ENCODE measurements around the gene PNP. TPM values are rescaled to one million over a fixed set of nuclear protein-coding genes. Genes with fewer than 3 reads are reported as not detected.

Gene PNP
- total RNA-seq, 1 donor = 39.2 TPM

DNA sequence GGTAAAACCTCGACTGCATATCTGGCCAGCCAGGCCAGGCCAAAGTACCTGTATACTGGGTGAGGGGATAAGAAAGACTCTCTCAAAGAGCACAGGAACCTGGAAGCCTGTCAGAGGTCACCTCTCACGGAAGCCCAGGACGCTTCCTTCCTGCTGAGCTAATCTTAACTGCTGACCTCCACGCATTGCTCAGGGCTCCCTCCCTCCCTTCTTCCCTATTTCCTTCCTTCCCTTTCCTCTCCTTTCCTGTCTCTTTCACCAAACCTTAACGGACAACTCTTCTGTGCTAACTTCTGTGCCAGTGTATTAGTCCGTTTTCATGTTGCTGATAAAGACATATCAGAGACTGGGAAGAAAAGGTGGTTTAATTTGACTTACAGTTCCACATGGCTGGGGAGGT, 21.4 kb downstream of the PNP start:
- no peak for DNase-seq (ENCODE audit: low read depth)
- no peak overlapping the region for H3K4me3 ChIP-seq (ENCODE audit: low read depth, low read length)
- TF ChIP-seq, protein P1, sequence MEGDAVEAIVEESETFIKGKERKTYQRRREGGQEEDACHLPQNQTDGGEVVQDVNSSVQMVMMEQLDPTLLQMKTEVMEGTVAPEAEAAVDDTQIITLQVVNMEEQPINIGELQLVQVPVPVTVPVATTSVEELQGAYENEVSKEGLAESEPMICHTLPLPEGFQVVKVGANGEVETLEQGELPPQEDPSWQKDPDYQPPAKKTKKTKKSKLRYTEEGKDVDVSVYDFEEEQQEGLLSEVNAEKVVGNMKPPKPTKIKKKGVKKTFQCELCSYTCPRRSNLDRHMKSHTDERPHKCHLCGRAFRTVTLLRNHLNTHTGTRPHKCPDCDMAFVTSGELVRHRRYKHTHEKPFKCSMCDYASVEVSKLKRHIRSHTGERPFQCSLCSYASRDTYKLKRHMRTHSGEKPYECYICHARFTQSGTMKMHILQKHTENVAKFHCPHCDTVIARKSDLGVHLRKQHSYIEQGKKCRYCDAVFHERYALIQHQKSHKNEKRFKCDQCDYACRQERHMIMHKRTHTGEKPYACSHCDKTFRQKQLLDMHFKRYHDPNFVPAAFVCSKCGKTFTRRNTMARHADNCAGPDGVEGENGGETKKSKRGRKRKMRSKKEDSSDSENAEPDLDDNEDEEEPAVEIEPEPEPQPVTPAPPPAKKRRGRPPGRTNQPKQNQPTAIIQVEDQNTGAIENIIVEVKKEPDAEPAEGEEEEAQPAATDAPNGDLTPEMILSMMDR (IDR thresholded peaks at IDR 0.05; ENCODE audit: insufficient read depth, low read length) = no peak

DNA sequence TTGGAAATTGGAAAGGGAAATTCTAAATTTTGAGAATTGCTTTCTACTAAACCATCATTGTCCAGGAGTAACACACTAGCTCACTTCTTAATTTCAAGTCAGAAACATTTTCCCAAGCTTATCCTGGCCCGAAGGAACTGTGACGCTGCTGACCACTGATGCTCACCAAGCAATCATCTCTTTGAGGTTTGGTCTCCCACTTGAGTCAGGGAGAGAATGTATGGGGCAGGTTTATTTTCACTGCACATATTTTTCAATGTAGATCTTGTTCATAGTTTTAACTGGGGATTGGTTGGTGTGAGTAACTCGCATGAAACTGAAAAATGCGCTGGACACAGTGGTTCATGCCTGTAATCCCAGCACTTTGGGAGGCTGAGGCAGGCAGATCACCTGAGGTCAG, 23.3 kb downstream of the PNP start:
- TF ChIP-seq, protein P1 (IDR thresholded peaks at IDR 0.05; ENCODE audit: insufficient read depth, low read length) = no peak
- no peak overlapping the region for H3K4me3 ChIP-seq (ENCODE audit: low read depth, low read length)
- DNase-seq (ENCODE audit: low read depth) = no peak

DNA sequence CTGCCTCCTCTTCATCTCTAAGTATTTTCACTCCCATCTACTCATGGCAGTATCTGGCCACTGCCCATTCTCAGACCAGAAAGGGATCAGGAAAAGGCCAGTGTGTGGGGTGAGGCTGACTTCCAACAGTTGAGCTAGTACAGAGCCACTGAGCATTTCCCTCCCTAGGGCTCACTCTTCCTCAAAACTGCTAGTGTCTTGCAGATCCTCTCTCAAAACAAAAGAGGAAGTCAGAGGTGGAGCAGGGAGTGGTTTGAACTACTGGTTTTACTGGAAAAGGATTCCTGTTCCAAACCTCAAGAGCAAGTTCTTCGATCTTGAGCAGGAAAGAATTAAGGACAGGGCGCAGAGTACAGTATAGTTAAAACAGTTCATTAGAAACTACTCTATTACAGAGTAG, 24.4 kb downstream of the PNP start:
- H3K4me3 ChIP-seq (ENCODE audit: low read depth, low read length) = no peak overlapping the region
- TF ChIP-seq, protein P1 (IDR thresholded peaks at IDR 0.05; ENCODE audit: insufficient read depth, low read length) = no peak
- no peak for DNase-seq (ENCODE audit: low read depth)

DNA sequence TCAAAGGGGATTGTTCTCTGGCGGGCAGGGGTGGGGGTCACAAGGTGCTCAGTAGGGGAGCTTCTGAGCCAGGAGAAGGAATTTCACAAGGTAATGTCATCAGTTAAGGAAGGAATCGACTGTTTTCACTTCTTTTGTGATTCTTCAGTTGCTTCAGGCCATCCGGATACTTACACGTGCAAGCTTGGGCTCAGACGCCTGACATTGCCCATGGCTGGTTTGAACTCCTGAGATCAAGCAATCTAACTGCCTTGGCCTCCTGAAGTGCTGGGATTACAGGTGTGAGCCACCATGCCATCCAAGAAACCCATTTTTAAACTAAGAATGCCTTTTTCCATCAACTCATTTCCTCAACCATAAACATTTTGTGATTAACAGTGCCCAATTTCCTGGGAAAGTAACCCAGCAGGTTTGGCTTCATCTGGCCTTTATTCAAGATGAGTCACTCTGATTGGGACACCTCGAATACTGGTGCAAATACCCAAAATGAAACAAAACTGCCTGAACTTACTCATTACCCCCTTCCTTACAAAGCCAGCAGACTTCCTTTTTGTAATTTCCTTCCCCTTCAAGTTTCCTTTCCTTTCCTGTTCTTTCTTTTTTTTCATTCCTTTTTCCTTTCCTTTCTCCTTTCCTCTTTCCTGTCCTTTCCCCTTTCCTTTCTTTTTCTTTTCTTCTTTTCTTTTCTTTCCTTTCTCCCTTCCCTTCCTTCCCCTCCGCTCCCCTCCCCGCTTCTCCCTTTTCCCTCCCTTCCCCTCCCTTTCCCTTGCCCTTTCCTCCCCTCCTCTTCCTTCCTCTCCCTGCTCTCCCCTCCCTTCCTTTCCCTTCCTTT, 25.9 kb downstream of the PNP start:
- TF ChIP-seq, protein P1 (IDR thresholded peaks at IDR 0.05; ENCODE audit: insufficient read depth, low read length) = no peak
- DNase-seq (ENCODE audit: low read depth) = peak; percentile 70
- no peak overlapping the region for H3K4me3 ChIP-seq (ENCODE audit: low read depth, low read length)

DNA sequence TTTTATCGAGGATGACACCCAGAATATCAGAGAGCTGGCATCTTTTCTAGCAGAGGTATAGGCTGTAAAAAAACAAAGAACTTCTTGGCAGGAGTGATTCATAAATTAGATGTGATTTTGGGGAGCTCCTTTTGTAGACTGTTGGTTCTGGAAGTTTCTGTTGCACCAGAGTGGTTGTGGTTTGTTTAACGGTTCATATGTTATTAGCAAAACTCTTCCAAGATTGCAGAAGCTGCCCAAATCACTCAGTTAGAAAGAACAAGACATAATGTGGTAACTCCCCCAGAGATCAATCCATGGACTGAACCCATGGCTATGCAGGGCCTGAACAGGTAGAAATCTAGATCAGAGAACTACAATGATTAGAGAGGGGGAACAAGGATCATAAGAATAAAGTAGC, 29.4 kb downstream of the PNP start:
- H3K4me3 ChIP-seq (ENCODE audit: low read depth, low read length) = no peak overlapping the region
- no peak for DNase-seq (ENCODE audit: low read depth)

DNA sequence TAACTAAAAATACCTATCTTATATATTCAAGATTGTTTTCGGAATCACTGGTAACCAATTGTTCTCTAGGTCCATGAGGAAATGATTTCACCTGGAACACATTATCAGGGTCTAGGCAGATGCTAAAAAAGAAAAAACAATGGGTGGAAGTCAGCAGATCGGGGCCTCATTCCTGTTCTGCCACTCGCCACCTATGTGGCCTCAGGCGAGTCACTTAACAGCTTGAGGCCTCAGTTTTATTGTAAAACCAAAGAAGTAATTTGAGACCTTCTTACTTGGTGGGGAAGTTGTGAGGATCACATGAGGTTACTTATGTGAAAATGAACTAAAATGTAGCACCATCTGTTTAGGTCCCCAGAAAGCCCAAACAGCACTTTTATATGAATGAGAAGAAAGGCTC, 29.9 kb downstream of the PNP start:
- DNase-seq (ENCODE audit: low read depth) = no peak

More for the DNA sequence above, 29.4 kb downstream of the PNP start:
- TF ChIP-seq, protein P1 (IDR thresholded peaks at IDR 0.05; ENCODE audit: insufficient read depth, low read length) = no peak

More for the DNA sequence above, 29.9 kb downstream of the PNP start:
- no peak overlapping the region for H3K4me3 ChIP-seq (ENCODE audit: low read depth, low read length)
- TF ChIP-seq, protein P1 (IDR thresholded peaks at IDR 0.05; ENCODE audit: insufficient read depth, low read length) = no peak

Measured in fibroblast of the aortic adventitia (primary cell).